Prostate gland (tissue), 2 donors: ENCODE results near the gene ZNF329. TPM values are rescaled to one million over a fixed set of nuclear protein-coding genes. Genes with fewer than 3 reads are reported as not detected.

Source experiments
- DNase-seq: peaks from one replicate; pipeline ENCODE4 v3.0.0-alpha.2; 2019; ENCODE audit warnings: low spot score
- H3K27ac ChIP-seq, 2 donors: fragments of 200-600 bp; sonication (generic); 2 replicates each; pipeline ENCODE4 v1.5.1; 2017 to 2019
- H3K27me3 ChIP-seq: fragments of 200-600 bp; sonication (generic); replicated peaks from 2 replicates; pipeline ENCODE4 v1.5.1; 2019; ENCODE audit not compliant: insufficient read depth
- H3K36me3 ChIP-seq, 2 donors: fragments of 200-600 bp; sonication (generic); 1 replicate in 1 of 2; 2 replicates in 1 of 2; pipeline versions ENCODE4 v1.5.1 to v1.8.1; 2017 to 2019
- H3K4me1 ChIP-seq: fragments of 200-600 bp; sonication (generic); replicated peaks from 2 replicates; pipeline ENCODE4 v1.5.1; 2019
- H3K4me3 ChIP-seq, 2 donors: fragments of 200-600 bp; sonication (generic); 2 replicates each; pipeline ENCODE4 v1.5.1; 2017 to 2019
- H3K9me3 ChIP-seq: fragments of 200-600 bp; sonication (generic); 2 replicates; pipeline ENCODE4 v1.5.1; 2017
- CTCF ChIP-seq, 4 experiments: fragments of 200-600 bp in 2 of 4; fragments of 450-650 bp in 2 of 4; sonication (generic) in 2 of 4; IDR thresholded peaks; 1 replicate in 3 of 4; 2 replicates in 1 of 4; pipeline ENCODE4 v1.5.1; 2016 to 2019; ENCODE audit warnings: antibody characterized with exemption in 4 of 4, mild to moderate bottlenecking in 2 of 4, moderate library complexity in 2 of 4
- POLR2A ChIP-seq: fragments of 450-650 bp; IDR thresholded peaks from one replicate; pipeline ENCODE4 v1.6.1; 2016; ENCODE audit warnings: antibody characterized with exemption, mild to moderate bottlenecking
- WGBS: methylation state at CpG from one replicate; pipeline ENCODE4 v1.1.5; 2018; 5-methylcytosine and 5-hydroxymethylcytosine counted together
- intact Hi-C: fragments of 100-400 bp; cut with DNase I; formaldehyde crosslinking; loops from one replicate; pipeline ENCODE4 v1.14.2; 2022
- total RNA-seq, 2 donors: library from RNA; depleted of rRNA; stranded (reverse); fragments of >200 nt; gene quantifications; one replicate each; pipeline ENCODE4 v1.1.0, GENCODE V29; 2016

Gene ZNF329
- total RNA-seq, 2 donors from 2014 or later = 14.7 to 18.4 TPM

GRCh38 chr19:58079792-58080191 is 70.8 kb downstream of the ZNF329 start:
- Histone ChIP-seq H3K27ac (no peak overlapping the region), H3K9me3 (no peaks in the 10 kb centered on the region), H3K4me3 (no peak overlapping the region), H3K4me1 (no peaks in the 10 kb centered on the region), H3K27me3 (no peaks in the 10 kb centered on the region), H3K36me3 (peaks cover 9% of the 10 kb centered on the region in 2 donors)
- intact Hi-C loops = no loop called here
- TF ChIP-seq POLR2A = no peak
- TF ChIP-seq CTCF (IDR thresholded peaks at IDR 0.05) = no peak
- no peak for DNase-seq
- 96% methylated on average over 10 of the region's 10 CpGs for WGBS

Other genes with a start within 250 kb of the ZNF329 start
- gene ZNF417, start 234.2 kb downstream of the ZNF329 start, total RNA-seq = 10 to 100 TPM; 16.5 to 17.0 TPM
- gene ZNF418, start 215.4 kb downstream of the ZNF329 start, total RNA-seq = 1 to 10 TPM; 3.6 to 9.0 TPM
- gene ZNF256, start 203.1 kb downstream of the ZNF329 start, total RNA-seq = 1 to 10 TPM; 7.2 to 8.1 TPM
- gene C19orf18, start 176.3 kb downstream of the ZNF329 start, total RNA-seq = under 1 TPM in 1 of 2 donors, not detected in 1; 0.87 TPM
- 10 to 100 TPM; 44.7 to 51.3 TPM for gene ZNF606, start 148.0 kb downstream of the ZNF329 start, total RNA-seq
- 1 to 10 TPM; 2.2 to 5.2 TPM for gene ZSCAN1, start 116.8 kb downstream of the ZNF329 start, total RNA-seq
- gene ZNF135, start 91.5 kb downstream of the ZNF329 start, total RNA-seq = 10 to 100 TPM; 13.4 to 19.3 TPM
- 100 to 1,000 TPM; 108 to 146 TPM for gene ZSCAN18, start 52.6 kb downstream of the ZNF329 start, total RNA-seq
- gene ZNF274, start 32.3 kb upstream of the ZNF329 start, total RNA-seq = 10 to 100 TPM; 34.5 to 34.7 TPM
- gene ZNF544, start 78.1 kb upstream of the ZNF329 start, total RNA-seq = 10 to 100 TPM; 56.9 to 87.4 TPM
- 1 to 10 TPM; 6.1 to 9.3 TPM for gene ZNF8, start 128.2 kb upstream of the ZNF329 start, total RNA-seq
- gene ERVK3-1, start 154.6 kb upstream of the ZNF329 start, total RNA-seq = 10 to 100 TPM; 40.1 to 54.5 TPM
- gene ZSCAN22, start 176.2 kb upstream of the ZNF329 start, total RNA-seq = 1 to 10 TPM; 2.7 to 4.1 TPM
- 10 to 100 TPM in 1 of 2 donors, 1 to 10 TPM in 1; 5.6 to 25.6 TPM for gene A1BG, start 202.7 kb upstream of the ZNF329 start, total RNA-seq
- gene ZNF497, start 212.0 kb upstream of the ZNF329 start, total RNA-seq = 10 to 100 TPM in 1 of 2 donors, 1 to 10 TPM in 1; 6.6 to 11.0 TPM
- 10 to 100 TPM; 12.2 to 15.7 TPM for gene ZNF837, start 230.2 kb upstream of the ZNF329 start, total RNA-seq
- 1,000 to 10,000 TPM; 1,184 to 2,289 TPM for gene RPS5, start 236.5 kb upstream of the ZNF329 start, total RNA-seq
- 1 to 10 TPM in 1 of 2 donors, under 1 TPM in 1; 0.62 to 7.0 TPM for gene RNF225, start 244.9 kb upstream of the ZNF329 start, total RNA-seq